HUES64 (cell line): Measurements from ENCODE around the gene HNRNPU.
"Not testable (repeated sequence)": the region's sequence is repeated elsewhere in the genome, so short reads cannot be mapped to it uniquely, and the experiment has no call there.

Source experiments
- H3K27ac ChIP-seq: 2 replicates; pipeline ENCODE4 v1.7.0; 2013; ENCODE audit warnings: low read depth, low read length, inconsistent platforms
- H3K27me3 ChIP-seq: 2 replicates; pipeline ENCODE4 v1.6.1; 2013; ENCODE audit warnings: mild to moderate bottlenecking, low read length; ENCODE audit not compliant: insufficient read depth
- H3K36me3 ChIP-seq: 2 replicates; pipeline ENCODE4 v1.6.1; 2013; ENCODE audit warnings: mild to moderate bottlenecking, low read length; ENCODE audit not compliant: insufficient read depth
- H3K4me1 ChIP-seq: 2 replicates; pipeline ENCODE4 v1.6.1; 2013; ENCODE audit warnings: mild to moderate bottlenecking, low read length, moderate library complexity; ENCODE audit not compliant: insufficient read depth
- H3K4me3 ChIP-seq: 2 replicates; pipeline ENCODE4 v1.5.1; 2013; ENCODE audit warnings: mild to moderate bottlenecking, low read length, moderate library complexity
- H3K9ac ChIP-seq: 2 replicates; pipeline ENCODE4 v1.6.1; 2013; ENCODE audit warnings: mild to moderate bottlenecking, low read depth, low read length
- H3K9me3 ChIP-seq: 2 replicates; pipeline ENCODE4 v1.6.1; 2013; ENCODE audit warnings: low read depth, low read length; ENCODE audit not compliant: insufficient read depth
- WGBS: fragments of 150-250, 120-280 bp; methylation state at CpG from one replicate; pipeline ENCODE4 v1.1.7; 2013; ENCODE audit warnings: missing lambda C conversion rate; 5-methylcytosine and 5-hydroxymethylcytosine counted together

The HNRNPU gene

GRCh38 chr1:244836584-244836983 is 27.8 kb downstream of the HNRNPU start:
- Histone ChIP-seq H3K9ac (peak overlapping the region; percentile 99), H3K4me3 (peak overlapping the region; percentile 86), H3K27ac (peak overlapping the region; percentile 99), H3K4me1 (peaks cover 27% of the 10 kb centered on the region), H3K36me3 (peaks cover 32% of the 10 kb centered on the region), H3K27me3 (no peaks in the 10 kb centered on the region), H3K9me3 (no peaks in the 10 kb centered on the region)
- WGBS: 42% methylated on average over 2 of the region's 3 CpGs

- H3K4me3 ChIP-seq: peak overlapping the region; percentile 86
- H3K36me3 ChIP-seq: peaks cover 27% of the 10 kb centered on the region
- H3K27me3 ChIP-seq: no peaks in the 10 kb centered on the region
- no peaks in the 10 kb centered on the region for H3K9me3 ChIP-seq
- 1% methylated on average over 3 of the region's 7 CpGs for WGBS
- H3K9ac ChIP-seq: peak overlapping the region; percentile 99
- peaks cover 27% of the 10 kb centered on the region for H3K4me1 ChIP-seq
- H3K27ac ChIP-seq: peak overlapping the region; percentile 99
Observed at GRCh38 chr1:244836135-244836521, 28.2 kb downstream of the HNRNPU start.

GRCh38 chr1:244835276-244836134 is 28.8 kb downstream of the HNRNPU start, which contains the start of gene COX20:
TSS of gene COX20 (plus strand) at chr1:244835658. CDS start at chr1:244835715, 57 bp downstream.
- Histone ChIP-seq H3K27me3 (no peaks in the 10 kb centered on the region), H3K9me3 (no peaks in the 10 kb centered on the region), H3K36me3 (peaks cover 21% of the 10 kb centered on the region), H3K4me3 (peak within 1 kb of the TSS; percentile 86), H3K9ac (peak within 1 kb of the TSS; percentile 99), H3K27ac (peak within 1 kb of the TSS; percentile 99), H3K4me1 (peaks cover 27% of the 10 kb centered on the region)
- WGBS: under 1% methylated on average over 76 of the region's 77 CpGs

- H3K9me3 ChIP-seq: no peaks in the 10 kb centered on the region
- H3K4me3 ChIP-seq: peak overlapping the region; percentile 86
- H3K36me3 ChIP-seq: peaks cover 13% of the 10 kb centered on the region
- peak overlapping the region; percentile 99 for H3K27ac ChIP-seq
- WGBS: 3% methylated on average over 49 of the region's 49 CpGs
- no peaks in the 10 kb centered on the region for H3K27me3 ChIP-seq
- peaks cover 27% of the 10 kb centered on the region for H3K4me1 ChIP-seq
- H3K9ac ChIP-seq: peak overlapping the region; percentile 99
Observed at GRCh38 chr1:244834543-244835275, 29.6 kb downstream of the HNRNPU start.

GRCh38 chr1:244833734-244834542 is 30.4 kb downstream of the HNRNPU start:
- Histone ChIP-seq H3K4me1 (peaks cover 27% of the 10 kb centered on the region), H3K27me3 (no peaks in the 10 kb centered on the region)

GRCh38 chr1:244833260-244833659 is 31.1 kb downstream of the HNRNPU start:
- Histone ChIP-seq H3K4me1 (peaks cover 24% of the 10 kb centered on the region), H3K9ac (peak overlapping the region; percentile 99)
- not testable (repeated sequence) for H3K9me3 ChIP-seq, H3K36me3 ChIP-seq, H3K27ac ChIP-seq, H3K27me3 ChIP-seq, H3K4me3 ChIP-seq
- WGBS: 91% methylated on average over 7 of the region's 8 CpGs

More at GRCh38 chr1:244833734-244834542, 30.4 kb downstream of the HNRNPU start:
- Histone ChIP-seq H3K27ac (peak overlapping the region; percentile 99), H3K4me3 (peak overlapping the region; percentile 86), H3K36me3 (peaks cover 8% of the 10 kb centered on the region; the same call in 1 of the 2 replicates), H3K9ac (peak overlapping the region; percentile 99), H3K9me3 (no peaks in the 10 kb centered on the region)
- 42% methylated on average over 31 of the region's 32 CpGs for WGBS

GRCh38 chr1:244830639-244831038 is 33.7 kb downstream of the HNRNPU start:
- no peak overlapping the region for H3K4me3 ChIP-seq
- peaks cover 9% of the 10 kb centered on the region; the same call in 1 of the 2 replicates for H3K4me1 ChIP-seq
- H3K36me3 ChIP-seq: no peaks in the 10 kb centered on the region
- WGBS: 96% methylated on average over 3 of the region's 3 CpGs
- no peaks in the 10 kb centered on the region for H3K27me3 ChIP-seq
- H3K27ac ChIP-seq: no peak overlapping the region
- no peak overlapping the region for H3K9ac ChIP-seq
- H3K9me3 ChIP-seq: no peaks in the 10 kb centered on the region

GRCh38 chr1:244826712-244827111 is 37.6 kb downstream of the HNRNPU start:
- Histone ChIP-seq H3K4me1 (peaks cover 9% of the 10 kb centered on the region; the same call in 1 of the 2 replicates), H3K27me3 (no peaks in the 10 kb centered on the region), H3K36me3 (no peaks in the 10 kb centered on the region; the same call in 1 of the 2 replicates), H3K27ac (no peak overlapping the region), H3K9ac (no peak overlapping the region), H3K9me3 (no peaks in the 10 kb centered on the region), H3K4me3 (no peak overlapping the region)
- WGBS: 97% methylated on average over 3 of the region's 4 CpGs

GRCh38 chr1:244822878-244823277 is 41.5 kb downstream of the HNRNPU start:
- H3K9ac ChIP-seq: no peak overlapping the region
- H3K4me1 ChIP-seq: peaks cover 19% of the 10 kb centered on the region; the same call in 1 of the 2 replicates
- WGBS: 84% methylated on average over 10 of the region's 11 CpGs
- no peak overlapping the region for H3K27ac ChIP-seq
- H3K27me3 ChIP-seq: no peaks in the 10 kb centered on the region
- no peaks in the 10 kb centered on the region for H3K9me3 ChIP-seq
- H3K4me3 ChIP-seq: no peak overlapping the region
- no peaks in the 10 kb centered on the region; the same call in 1 of the 2 replicates for H3K36me3 ChIP-seq

GRCh38 chr1:244821134-244821533 is 43.2 kb downstream of the HNRNPU start:
- no peak overlapping the region for H3K27ac ChIP-seq
- H3K9me3 ChIP-seq: no peaks in the 10 kb centered on the region
- WGBS: 92% methylated on average over 3 of the region's 3 CpGs
- H3K4me3 ChIP-seq: no peak overlapping the region
- H3K27me3 ChIP-seq: no peaks in the 10 kb centered on the region
- H3K36me3 ChIP-seq: no peaks in the 10 kb centered on the region; the same call in 1 of the 2 replicates
- peaks cover 19% of the 10 kb centered on the region; the same call in 1 of the 2 replicates for H3K4me1 ChIP-seq
- H3K9ac ChIP-seq: no peak overlapping the region
